Measurements from ENCODE around the gene ART1.
"Not testable (repeated sequence)": the region's sequence is repeated elsewhere in the genome, so short reads cannot be mapped to it uniquely, and the experiment has no call there.

ART1 gene

GRCh38 chr11:3632070-3632660 is 12.8 kb upstream of the ART1 start:
- DNase-seq (ENCODE audit: low read depth in 2 of 2) = no peak

GRCh38 chr11:3635641-3636375 is 9.1 kb upstream of the ART1 start:
- DNase-seq (ENCODE audit: low read depth in 2 of 2) = no peak

- no peak for DNase-seq (ENCODE audit: low read depth in 2 of 2)
Measured at GRCh38 chr11:3637201-3637600, 7.7 kb upstream of the ART1 start.

GRCh38 chr11:3638513-3638912 is 6.4 kb upstream of the ART1 start:
- DNase-seq (ENCODE audit: low read depth in 2 of 2) = no peak

DNA sequence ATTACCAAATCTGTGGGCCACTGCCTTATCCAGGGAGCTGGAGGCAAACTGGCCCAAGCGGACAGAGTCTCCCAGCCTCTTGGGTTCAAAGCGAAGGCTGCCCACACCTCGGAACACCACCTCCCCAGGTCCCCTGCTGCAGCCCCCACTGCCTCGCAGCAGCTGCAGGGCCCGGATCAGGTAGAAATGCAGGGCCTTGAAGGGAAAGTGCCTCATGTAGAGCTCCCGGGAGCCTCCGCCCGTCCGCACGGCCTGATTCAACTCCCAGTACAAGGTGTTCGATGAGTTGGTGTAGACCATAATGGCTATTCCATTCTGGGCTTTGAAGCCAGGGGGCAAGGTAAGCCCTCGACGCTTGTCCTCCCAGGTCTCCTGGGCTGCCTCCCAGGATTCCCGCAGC is 5.1 kb upstream of the ART1 start:
- DNase-seq (ENCODE audit: low read depth in 2 of 2) = no peak

DNA sequence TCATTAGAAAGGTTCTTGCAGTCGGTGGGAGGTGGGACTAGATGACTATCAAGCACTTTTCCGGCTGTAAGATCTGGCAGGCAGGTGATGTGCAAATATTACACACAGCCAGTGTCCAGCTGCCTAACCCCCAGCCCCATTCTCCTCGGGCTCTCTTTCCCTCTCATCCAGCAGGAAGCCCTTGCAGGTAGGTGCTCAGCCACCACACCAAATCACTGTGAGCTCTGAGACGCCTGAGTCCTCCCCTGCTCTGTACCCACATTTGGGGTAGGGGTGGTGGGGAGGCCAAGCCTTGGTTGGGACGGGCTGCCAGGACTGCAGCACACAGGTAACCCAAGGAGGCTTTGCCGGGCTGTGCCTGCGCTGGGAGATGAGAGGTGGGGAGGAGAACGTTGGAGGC is 3.7 kb upstream of the ART1 start:
- no peak for DNase-seq (ENCODE audit: low read depth in 2 of 2)

DNA sequence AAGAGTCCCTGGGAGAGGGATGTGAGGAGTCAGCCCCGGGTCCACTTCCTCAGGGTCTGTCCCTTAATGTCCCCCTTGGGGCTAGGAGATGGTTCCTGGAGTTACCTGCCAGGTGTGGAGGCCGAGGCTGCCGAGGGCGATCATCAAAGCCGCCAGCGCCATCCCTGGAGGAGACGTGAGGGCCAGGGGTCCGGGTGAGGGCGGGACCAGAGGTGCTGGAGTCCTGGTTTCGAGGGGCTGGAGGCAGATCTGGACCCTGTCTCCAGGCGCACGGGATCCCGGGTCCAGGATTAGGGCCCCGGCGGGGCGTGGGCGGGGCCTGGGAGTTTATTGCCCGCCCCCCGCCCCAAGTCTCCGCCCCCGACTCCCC is 3.2 kb upstream of the ART1 start, which contains the start of gene ART5:
TSS of gene ART5 (minus strand) at position 292 of the 370 bp plus-strand sequence. CDS start at position 162, 130 bp downstream.
- no peak for DNase-seq (ENCODE audit: low read depth in 2 of 2)

DNA sequence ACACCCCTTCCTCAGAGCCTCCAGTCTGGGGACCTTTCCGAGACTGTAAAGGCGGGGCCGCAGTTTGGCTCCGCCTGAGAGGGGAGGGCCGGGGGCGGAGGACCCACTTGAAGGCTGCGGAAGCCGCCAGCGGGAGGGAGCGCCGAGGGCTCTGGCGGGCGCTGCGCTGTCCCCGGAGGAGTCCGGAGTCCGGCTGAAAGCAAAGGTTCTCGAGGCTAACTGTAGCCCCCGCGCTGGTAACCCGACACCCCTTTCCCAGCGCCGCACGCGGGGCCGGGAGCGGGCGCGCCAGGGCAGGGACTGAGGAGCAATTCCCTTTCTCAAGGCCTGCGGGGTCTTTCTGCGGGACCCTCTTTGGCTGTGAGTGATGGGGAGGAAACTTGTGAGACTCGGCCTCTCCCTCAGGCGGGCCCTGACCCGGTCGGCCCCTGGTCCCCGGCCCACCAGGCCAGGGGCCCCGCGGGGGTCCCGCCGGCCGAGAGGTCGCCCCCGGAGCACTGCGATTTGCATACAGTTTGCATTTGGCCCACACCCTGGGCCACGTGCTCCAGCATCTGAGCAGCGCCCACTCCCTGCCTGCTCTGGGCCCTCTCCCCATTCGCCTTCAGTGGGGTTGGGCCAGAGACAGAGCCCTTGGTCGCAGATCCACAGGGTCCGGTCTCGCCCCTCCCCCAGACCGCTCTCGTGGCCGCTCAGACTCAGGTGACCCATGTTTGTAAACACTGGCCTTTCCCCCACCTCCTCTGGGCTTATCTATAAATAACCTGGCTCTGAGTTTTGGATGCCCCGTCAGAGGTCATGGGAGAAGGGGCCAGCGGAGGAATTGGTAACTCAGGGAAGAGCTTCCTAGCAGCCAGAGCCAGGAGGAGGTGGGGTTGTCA is 2.6 kb upstream of the ART1 start:
- DNase-seq (ENCODE audit: low read depth in 2 of 2) = peak; percentile 52 to 74

- DNase-seq (ENCODE audit: low read depth in 2 of 2) = not testable (repeated sequence)
Measured at GRCh38 chr11:3643102-3643546, 1.8 kb upstream of the ART1 start.

DNA sequence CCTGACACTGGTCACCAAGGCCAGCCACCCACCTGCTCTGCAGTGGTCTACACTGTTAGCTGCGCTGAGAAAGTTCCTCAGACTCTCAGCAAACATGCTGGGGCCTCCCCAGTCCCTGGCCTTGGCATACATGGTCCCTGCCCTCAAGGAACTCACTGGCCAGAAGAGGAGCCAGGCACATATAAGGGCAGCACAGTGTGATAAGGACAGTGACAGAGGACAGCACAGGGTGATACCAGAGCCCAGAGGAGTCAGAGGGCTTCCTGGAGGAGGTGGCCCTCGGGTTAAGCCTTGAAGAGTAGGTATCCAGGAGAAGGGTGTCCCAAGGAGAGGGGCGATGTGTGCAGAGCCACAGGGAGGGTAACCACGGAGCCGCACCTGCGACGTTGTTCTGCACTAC is 624 bp downstream of the ART1 start:
- no peak for DNase-seq (ENCODE audit: low read depth in 2 of 2)

DNA sequence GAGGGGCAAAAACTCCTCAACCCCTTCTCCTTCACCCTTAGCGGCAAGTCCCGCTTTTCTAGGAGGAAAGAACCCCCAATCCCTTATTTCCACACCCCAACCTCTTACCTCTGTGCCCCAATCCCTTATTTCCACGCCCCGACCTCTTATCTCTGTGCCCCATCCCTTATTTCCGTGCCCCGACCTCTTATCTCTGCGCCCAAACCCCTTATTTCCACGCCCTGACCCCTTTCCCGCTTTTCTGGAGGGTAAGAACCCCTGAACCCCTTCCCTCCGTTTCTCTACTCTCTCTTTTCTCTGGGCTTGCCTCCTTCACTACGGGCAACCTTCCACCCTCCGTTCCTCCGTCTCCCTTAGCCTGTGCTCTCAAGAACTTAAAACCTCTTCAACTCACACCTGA is 3.9 kb downstream of the ART1 start:
- not testable (repeated sequence) for DNase-seq (ENCODE audit: low read depth in 2 of 2)

DNA sequence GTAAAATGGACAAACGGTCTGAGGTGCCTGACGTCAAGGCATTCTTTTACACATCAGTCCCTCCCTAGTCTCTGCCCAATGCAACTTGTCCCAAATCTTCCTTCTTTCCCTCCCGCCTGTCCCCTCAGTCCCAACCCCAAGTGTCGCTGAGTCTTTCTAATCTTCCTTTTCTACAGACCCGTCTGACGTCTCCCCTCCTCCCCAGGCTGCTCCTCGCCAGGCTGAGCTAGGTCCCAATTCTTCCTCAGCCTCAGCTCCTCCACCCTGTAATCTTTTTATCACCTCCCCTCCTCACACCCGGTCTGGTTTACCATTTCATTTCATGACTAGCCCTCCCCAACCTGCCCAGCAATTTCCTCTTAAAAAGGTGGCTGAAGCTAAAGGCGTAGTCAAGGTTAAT is 4.4 kb downstream of the ART1 start:
- DNase-seq (ENCODE audit: low read depth in 2 of 2) = not testable (repeated sequence)

- DNase-seq (ENCODE audit: low read depth in 2 of 2) = not testable (repeated sequence)
Measured at GRCh38 chr11:3652514-3652913, 7.6 kb downstream of the ART1 start.

- no peak for DNase-seq (ENCODE audit: low read depth in 2 of 2)
Measured at GRCh38 chr11:3655547-3655946, 10.6 kb downstream of the ART1 start.

- not testable (repeated sequence) for DNase-seq (ENCODE audit: low read depth in 2 of 2)
Measured at GRCh38 chr11:3657331-3657730, 12.4 kb downstream of the ART1 start.

- DNase-seq (ENCODE audit: low read depth in 2 of 2) = no peak
Measured at GRCh38 chr11:3658252-3658651, 13.3 kb downstream of the ART1 start.

GRCh38 chr11:3659595-3660515 is 14.9 kb downstream of the ART1 start:
- no peak for DNase-seq (ENCODE audit: low read depth in 2 of 2)

GRCh38 chr11:3660960-3661359 is 16.0 kb downstream of the ART1 start:
- DNase-seq (ENCODE audit: low read depth in 2 of 2) = no peak

GRCh38 chr11:3662856-3663255 is 17.9 kb downstream of the ART1 start:
- no peak for DNase-seq (ENCODE audit: low read depth in 2 of 2)

- no peak for DNase-seq (ENCODE audit: low read depth in 2 of 2)
Measured at GRCh38 chr11:3664032-3664630, 19.2 kb downstream of the ART1 start.
